Measurements from ENCODE around the gene STX16.

STX16 gene

DNA sequence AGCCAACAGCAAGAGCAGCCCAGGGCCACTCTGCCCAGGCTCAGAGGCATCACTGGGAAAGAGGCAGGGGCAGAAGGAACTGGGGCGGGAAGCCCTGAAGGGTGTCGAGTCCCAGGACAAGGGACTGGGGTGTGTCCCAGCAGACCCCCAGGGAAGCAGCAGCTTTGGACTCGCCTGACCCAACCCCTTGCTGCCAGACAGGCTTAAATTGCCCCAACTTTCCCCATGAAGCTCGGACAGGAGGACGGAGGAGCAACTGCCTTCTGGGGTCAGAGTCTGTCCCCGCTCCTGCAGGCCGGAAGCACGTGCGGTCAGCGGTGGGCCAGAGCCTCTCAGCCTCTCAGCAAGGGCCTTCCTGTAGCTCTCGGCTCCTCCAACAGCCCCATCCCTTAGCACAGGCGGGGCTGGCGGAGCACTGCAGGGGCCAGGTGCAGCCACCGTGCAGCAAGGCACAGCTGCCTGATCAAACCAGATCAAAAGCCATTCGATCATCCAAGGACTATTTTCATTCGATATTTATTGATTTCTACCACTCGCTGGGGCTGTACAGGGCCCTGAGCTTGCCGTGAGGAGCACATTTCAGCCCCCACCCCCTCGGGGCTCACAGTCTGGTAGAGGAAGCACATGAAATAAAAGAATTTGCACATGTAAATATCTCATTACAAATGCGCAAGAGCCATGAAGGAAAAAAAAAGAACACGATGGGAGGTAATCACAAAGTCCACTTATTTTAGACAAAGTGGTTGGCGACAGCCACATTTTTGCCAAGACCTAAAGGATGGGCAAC, 31.8 kb upstream of the STX16 start:
- ATAC-seq = no peak

GRCh38 chr20:58619864-58620431, 31.1 kb upstream of the STX16 start:
- TF ChIP-seq ZNF70 (CRISPR knock-in tag; IDR thresholded peaks at IDR 0.05) (no peak), GLIS3 (CRISPR knock-in tag; IDR thresholded peaks at IDR 0.05) (no peak), ZC3H10 (CRISPR knock-in tag; IDR thresholded peaks at IDR 0.05) (no peak), TSHZ2 (CRISPR knock-in tag; IDR thresholded peaks at IDR 0.05) (no peak), OSR1 (CRISPR knock-in tag; IDR thresholded peaks at IDR 0.05) (no peak), PPARA (CRISPR knock-in tag; IDR thresholded peaks at IDR 0.05; ENCODE audit: borderline replicate concordance) (no peak), TOX (CRISPR knock-in tag; IDR thresholded peaks at IDR 0.05; ENCODE audit: borderline replicate concordance) (no peak), ZFP30 (CRISPR knock-in tag; IDR thresholded peaks at IDR 0.05) (no peak), POU6F1 (CRISPR knock-in tag; IDR thresholded peaks at IDR 0.05; ENCODE audit: borderline replicate concordance, low read depth) (no peak), RARB (CRISPR knock-in tag; IDR thresholded peaks at IDR 0.05) (no peak), CSDC2 (CRISPR knock-in tag; IDR thresholded peaks at IDR 0.05) (no peak), ZNF565 (CRISPR knock-in tag; conservative IDR thresholded peaks at IDR 0.05; ENCODE audit: low read depth) (no peak), ARNTL (CRISPR knock-in tag; IDR thresholded peaks at IDR 0.05; ENCODE audit: borderline replicate concordance, low read depth) (no peak)
- TF ChIP-seq, protein P1, sequence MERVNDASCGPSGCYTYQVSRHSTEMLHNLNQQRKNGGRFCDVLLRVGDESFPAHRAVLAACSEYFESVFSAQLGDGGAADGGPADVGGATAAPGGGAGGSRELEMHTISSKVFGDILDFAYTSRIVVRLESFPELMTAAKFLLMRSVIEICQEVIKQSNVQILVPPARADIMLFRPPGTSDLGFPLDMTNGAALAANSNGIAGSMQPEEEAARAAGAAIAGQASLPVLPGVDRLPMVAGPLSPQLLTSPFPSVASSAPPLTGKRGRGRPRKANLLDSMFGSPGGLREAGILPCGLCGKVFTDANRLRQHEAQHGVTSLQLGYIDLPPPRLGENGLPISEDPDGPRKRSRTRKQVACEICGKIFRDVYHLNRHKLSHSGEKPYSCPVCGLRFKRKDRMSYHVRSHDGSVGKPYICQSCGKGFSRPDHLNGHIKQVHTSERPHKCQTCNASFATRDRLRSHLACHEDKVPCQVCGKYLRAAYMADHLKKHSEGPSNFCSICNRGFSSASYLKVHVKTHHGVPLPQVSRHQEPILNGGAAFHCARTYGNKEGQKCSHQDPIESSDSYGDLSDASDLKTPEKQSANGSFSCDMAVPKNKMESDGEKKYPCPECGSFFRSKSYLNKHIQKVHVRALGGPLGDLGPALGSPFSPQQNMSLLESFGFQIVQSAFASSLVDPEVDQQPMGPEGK (CRISPR knock-in tag; IDR thresholded peaks at IDR 0.05; ENCODE audit: borderline replicate concordance) = no peak
- no peak for ATAC-seq

More for the DNA sequence above, 31.8 kb upstream of the STX16 start:
- no peak for TF ChIP-seq CSRNP3 (CRISPR knock-in tag; IDR thresholded peaks at IDR 0.05)
- TF ChIP-seq SNAI2 (CRISPR knock-in tag; IDR thresholded peaks at IDR 0.05) = no peak
- no peak for TF ChIP-seq GLIS3 (CRISPR knock-in tag; IDR thresholded peaks at IDR 0.05)
- no peak for TF ChIP-seq ZFP30 (CRISPR knock-in tag; IDR thresholded peaks at IDR 0.05)
- TF ChIP-seq RARB (CRISPR knock-in tag; IDR thresholded peaks at IDR 0.05) = no peak
- TF ChIP-seq ZC3H10 (CRISPR knock-in tag; IDR thresholded peaks at IDR 0.05) = no peak
- TF ChIP-seq, protein P2, sequence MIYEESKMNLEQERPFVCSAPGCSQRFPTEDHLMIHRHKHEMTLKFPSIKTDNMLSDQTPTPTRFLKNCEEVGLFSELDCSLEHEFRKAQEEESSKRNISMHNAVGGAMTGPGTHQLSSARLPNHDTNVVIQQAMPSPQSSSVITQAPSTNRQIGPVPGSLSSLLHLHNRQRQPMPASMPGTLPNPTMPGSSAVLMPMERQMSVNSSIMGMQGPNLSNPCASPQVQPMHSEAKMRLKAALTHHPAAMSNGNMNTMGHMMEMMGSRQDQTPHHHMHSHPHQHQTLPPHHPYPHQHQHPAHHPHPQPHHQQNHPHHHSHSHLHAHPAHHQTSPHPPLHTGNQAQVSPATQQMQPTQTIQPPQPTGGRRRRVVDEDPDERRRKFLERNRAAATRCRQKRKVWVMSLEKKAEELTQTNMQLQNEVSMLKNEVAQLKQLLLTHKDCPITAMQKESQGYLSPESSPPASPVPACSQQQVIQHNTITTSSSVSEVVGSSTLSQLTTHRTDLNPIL (CRISPR knock-in tag; IDR thresholded peaks at IDR 0.05; ENCODE audit: low read depth) = no peak
- no peak for TF ChIP-seq ARNTL (CRISPR knock-in tag; IDR thresholded peaks at IDR 0.05; ENCODE audit: borderline replicate concordance, low read depth)

DNA sequence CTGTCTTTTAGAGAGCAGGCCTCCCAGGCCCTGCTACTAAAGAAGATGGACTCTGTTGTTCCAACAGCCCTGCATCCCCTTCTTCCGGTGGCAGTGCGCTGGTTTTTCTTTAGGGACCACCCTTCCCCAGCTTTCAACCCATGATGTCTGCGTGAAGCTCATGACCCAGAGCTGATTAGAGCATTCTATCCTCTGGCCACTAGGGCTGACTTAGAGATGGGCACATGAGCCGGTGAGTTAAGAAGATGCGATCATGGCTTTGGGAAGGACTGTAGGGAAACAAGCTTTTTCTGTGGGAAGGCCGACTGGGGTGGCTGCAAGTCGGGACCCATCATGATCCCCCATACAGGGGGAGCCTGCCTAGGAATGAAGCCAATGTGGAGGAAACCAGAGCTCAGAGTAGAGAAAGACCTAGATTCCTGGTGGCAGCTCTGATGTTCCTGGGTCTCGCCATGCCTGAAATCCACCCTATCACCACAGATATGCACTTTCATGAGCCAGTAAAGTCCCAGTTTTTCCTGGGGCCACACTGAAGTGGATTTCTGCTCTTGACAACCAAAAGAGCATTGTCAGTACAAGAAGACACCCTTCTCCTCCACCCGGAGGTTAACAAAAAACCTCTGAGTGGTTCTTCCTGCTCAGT, 29.1 kb upstream of the STX16 start:
- ATAC-seq = no peak
- TF ChIP-seq POU6F1 (CRISPR knock-in tag; IDR thresholded peaks at IDR 0.05; ENCODE audit: borderline replicate concordance, low read depth) (no peak), CSRNP3 (CRISPR knock-in tag; IDR thresholded peaks at IDR 0.05) (no peak), ZFP3 (CRISPR knock-in tag; IDR thresholded peaks at IDR 0.05) (no peak), BACH2 (CRISPR knock-in tag; IDR thresholded peaks at IDR 0.05; ENCODE audit: borderline replicate concordance) (no peak), ZNF565 (CRISPR knock-in tag; conservative IDR thresholded peaks at IDR 0.05; ENCODE audit: low read depth) (no peak), TOX (CRISPR knock-in tag; IDR thresholded peaks at IDR 0.05; ENCODE audit: borderline replicate concordance) (no peak), ZNF8 (CRISPR knock-in tag; IDR thresholded peaks at IDR 0.05) (no peak), TCF4 (CRISPR knock-in tag; IDR thresholded peaks at IDR 0.05; ENCODE audit: borderline replicate concordance) (no peak)

All from SK-N-SH treated with all-trans-retinoic acid at 6 μM for 48 hours (cell line).